ENCODE results near the gene IKZF5.

- TF ChIP-seq EZH2 (IDR thresholded peaks at IDR 0.05; ENCODE audit: insufficient read depth, poor library complexity, severe bottlenecking) (no peak), EZH2phosphoT487 (IDR thresholded peaks at IDR 0.05; ENCODE audit: insufficient read depth, low read depth) (no peak)
Measured at GRCh38 chr10:123038782-123039631, 30.4 kb upstream of the IKZF5 start.
